T1000 (cell line): ENCODE measurements around the gene BICRA.
"Not testable (repeated sequence)": the region's sequence is repeated elsewhere in the genome, so short reads cannot be mapped to it uniquely, and the experiment has no call there.

ENCODE experiments used
- DNase-seq: peaks from one replicate; lab custom pipeline; 2025; ENCODE audit warnings: mixed read lengths; lab: John Stamatoyannopoulos, UW

Gene BICRA

DNA sequence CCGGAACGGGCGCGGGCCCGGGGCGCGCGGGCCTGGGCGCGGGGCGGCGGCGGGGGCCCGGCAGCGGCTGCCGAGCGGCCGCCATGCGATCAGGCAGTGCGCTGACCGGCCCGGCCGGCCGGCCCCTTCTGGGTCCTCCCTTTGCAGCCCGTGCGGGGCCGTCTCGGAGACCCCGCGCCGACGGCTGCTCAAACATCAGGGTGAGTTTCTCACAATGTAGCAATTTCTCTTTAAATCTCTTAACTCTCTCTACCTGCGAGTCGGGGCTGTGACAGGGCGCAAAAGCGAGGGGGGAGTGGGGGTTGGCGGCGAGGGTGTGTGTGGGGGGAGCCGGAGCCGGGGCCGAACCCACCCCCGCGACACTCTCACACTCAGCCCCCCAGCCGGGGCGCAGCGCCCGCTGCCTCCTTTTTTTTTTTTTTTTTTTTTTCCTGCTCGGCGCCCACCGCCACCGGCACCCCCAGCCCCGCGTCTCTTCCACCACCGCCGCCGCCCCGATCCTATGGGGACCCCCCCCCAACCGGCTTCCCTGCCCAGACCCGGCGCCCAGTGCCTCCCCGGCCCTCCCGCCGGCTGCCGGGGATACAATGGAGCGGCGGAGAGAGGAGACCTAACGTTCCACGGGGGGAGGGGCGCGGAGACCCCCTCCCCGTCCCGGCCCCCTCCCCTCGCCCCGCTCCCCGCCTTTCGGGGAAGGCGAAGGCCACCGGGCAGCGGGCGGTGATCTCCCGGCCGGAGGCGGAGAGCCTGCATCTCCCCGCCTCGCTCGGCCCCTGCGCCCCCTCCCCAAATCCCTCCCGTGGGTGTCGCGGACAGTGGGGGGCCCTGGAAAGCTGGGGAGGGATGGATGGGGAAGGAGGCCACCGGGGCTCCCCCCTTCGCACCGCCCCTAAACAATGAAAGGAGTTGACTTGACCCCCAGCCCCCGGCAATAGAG is at the start of gene BICRA:
TSS of gene BICRA (plus strand) at position 166 of the 937 bp plus-strand sequence. CDS start 64,441 bp downstream, outside the sequence.
- peak; percentile 66 for DNase-seq

DNA sequence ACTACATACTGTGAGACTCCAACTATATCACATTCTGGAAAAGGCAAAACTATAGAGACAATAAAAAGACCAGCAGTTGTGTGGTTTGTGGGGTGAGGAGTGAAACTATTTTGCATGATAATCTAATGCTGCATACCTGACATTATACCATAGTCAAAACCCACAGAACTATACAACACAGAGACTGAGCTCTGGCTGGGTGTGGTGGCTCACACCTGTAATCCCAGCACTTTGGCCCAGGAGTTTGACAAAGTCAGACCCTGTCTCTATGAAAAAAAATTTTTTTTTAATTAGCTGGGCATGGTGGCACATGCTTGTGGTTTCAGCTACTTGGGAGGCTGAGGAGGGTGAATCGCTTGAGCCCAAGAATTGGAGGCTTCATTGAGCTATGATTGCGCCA is 47.9 kb upstream of the BICRA start:
- DNase-seq, result no peak

GRCh38 chr19:47561440-47562057 is 47.4 kb upstream of the BICRA start:
- DNase-seq, result no peak

GRCh38 chr19:47564081-47564480 is 44.9 kb upstream of the BICRA start:
- DNase-seq, result no peak

DNA sequence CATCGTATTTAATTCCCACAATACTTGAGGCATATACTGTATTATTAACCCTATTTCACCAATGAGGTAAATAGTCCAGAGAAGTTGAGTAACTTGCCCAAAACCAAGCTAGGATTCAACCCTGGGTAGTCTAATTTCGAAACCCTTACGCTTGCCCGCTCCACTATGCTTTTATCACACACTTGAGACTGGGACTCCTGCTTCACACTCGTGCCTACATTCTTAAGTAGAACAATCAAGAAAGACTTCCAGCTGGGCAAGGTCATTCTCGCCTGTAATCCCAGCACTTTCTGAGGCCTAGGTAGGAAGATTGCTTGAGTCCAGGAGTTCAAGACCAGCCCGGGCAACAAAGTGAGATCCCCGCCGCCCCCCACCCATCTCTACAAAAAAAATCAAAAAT is 39.6 kb upstream of the BICRA start:
- no peak for DNase-seq

- no peak for DNase-seq
These were observed 36.3 kb upstream of the BICRA start for GRCh38 chr19:47572635-47573034.

GRCh38 chr19:47573071-47574026 is 35.6 kb upstream of the BICRA start, which contains the start of gene ZNF541:
TSS of gene ZNF541 (minus strand) at chr19:47573148. CDS start at chr19:47555856, 17,292 bp downstream.
- DNase-seq, result no peak

GRCh38 chr19:47580397-47580796 is 28.5 kb upstream of the BICRA start:
- no peak for DNase-seq

- no peak for DNase-seq
These were observed 27.2 kb upstream of the BICRA start for GRCh38 chr19:47581605-47582319.

GRCh38 chr19:47582320-47582909 is 26.5 kb upstream of the BICRA start:
- DNase-seq, result no peak

DNA sequence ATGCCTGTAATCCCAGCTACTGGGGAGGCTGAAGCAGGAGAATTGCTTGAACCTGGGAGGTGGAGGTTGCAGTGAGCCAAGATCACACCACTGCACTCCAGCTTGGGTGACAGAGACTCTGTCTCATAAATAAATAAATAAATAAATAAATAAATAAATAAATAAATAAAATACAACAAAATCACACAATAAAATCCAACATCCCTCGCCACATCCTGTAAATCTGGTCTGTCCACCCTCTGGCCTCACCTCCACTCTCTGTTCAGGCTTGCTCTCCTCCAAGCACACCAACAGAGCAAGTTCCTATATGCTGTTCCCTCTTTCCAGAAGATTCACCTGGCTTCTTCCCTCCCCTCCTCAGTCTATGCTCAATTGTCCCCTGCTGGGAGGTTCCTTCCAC is 25.8 kb upstream of the BICRA start:
- not testable (repeated sequence) for DNase-seq

DNA sequence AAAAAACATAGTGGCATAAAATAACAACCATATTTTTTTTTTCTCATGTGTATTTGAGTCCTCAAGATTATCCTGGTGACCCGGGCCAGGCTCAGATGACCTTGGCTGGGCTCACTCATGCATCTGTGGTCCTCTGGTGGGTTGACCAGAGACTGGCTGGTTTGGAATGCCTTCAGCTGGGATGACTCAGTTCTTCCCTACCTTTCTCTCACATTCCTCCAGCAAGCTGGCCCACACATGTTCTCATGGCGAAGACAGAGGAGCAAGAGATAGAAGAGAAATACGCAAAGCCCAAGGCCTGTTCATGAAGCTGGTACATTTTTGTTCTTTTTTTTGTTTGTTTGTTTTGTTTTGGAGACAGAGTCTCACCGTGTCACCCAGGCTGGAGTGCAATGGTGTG is 21.6 kb upstream of the BICRA start:
- no peak for DNase-seq

DNA sequence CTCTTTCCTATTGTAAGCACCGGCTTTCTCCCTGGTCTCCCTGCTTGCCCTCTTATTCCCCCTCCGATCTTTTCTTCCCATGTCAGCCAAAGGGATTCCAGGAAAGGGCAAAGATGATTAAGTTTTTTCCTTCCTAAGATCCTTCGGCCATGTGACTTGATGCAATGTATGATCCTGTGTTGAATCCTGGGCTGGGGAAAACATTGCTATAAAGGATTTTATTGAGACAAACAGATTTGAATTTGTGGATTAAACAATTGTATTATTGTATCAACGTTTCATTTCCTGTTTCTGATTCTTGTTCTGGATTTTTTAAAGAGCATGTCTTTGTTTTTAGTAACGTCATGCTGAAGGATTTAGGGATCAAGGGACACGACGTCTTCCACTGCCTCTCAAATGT is 19.1 kb upstream of the BICRA start:
- no peak for DNase-seq

- no peak for DNase-seq
These were observed 15.1 kb upstream of the BICRA start for GRCh38 chr19:47593860-47594259.

GRCh38 chr19:47595944-47596343 is 13.0 kb upstream of the BICRA start:
- DNase-seq, result no peak

- DNase-seq, result peak; percentile 79
These were observed 10.3 kb upstream of the BICRA start for GRCh38 chr19:47598407-47599349.

GRCh38 chr19:47599671-47600245 is 9.2 kb upstream of the BICRA start:
- not testable (repeated sequence) for DNase-seq

- peak; percentile 98 for DNase-seq
These were observed 8.4 kb upstream of the BICRA start for GRCh38 chr19:47600246-47601179.
